Chondrocyte (in vitro differentiated cells): Measurements from ENCODE around the gene DTNBP1. TPM values are rescaled to one million over a fixed set of nuclear protein-coding genes. Genes with fewer than 3 reads are reported as not detected.
"Not testable (repeated sequence)": the region's sequence is repeated elsewhere in the genome, so short reads cannot be mapped to it uniquely, and the experiment has no call there.

ENCODE experiments used
- DNase-seq: peaks from one replicate; pipeline ENCODE4 v3.0.0; 2021; ENCODE audit warnings: mixed read lengths, low spot score
- H3K27ac Mint-ChIP-seq: one replicate; pipeline ENCODE4 v1.8.0; 2021; ENCODE audit warnings: mild to moderate bottlenecking, moderate library complexity, mixed read lengths; ENCODE audit not compliant: unreplicated experiment
- H3K27me3 Mint-ChIP-seq: 2 replicates; pipeline ENCODE4 v1.8.0; 2021; ENCODE audit warnings: low read depth, mixed read lengths
- H3K36me3 Mint-ChIP-seq: 2 replicates; pipeline ENCODE4 v1.8.0; 2021; ENCODE audit warnings: low read depth, mixed read lengths
- H3K4me1 Mint-ChIP-seq: 2 replicates; pipeline ENCODE4 v1.8.0; 2021; ENCODE audit warnings: low read depth, mild to moderate bottlenecking, mixed read lengths
- H3K4me3 Mint-ChIP-seq: one replicate; pipeline ENCODE4 v1.8.0; 2021; ENCODE audit warnings: mild to moderate bottlenecking, moderate library complexity, mixed read lengths; ENCODE audit not compliant: unreplicated experiment
- H3K9me3 Mint-ChIP-seq: 2 replicates; pipeline ENCODE4 v1.8.0; 2021; ENCODE audit warnings: low read depth, mixed read lengths
- CTCF ChIP-seq: fragments of 200-600 bp; sonication (generic); IDR thresholded peaks from 2 replicates; pipeline ENCODE4 v1.5.0; 2021; ENCODE audit warnings: antibody characterized with exemption, mild to moderate bottlenecking, moderate library complexity
- total RNA-seq: library from RNA; stranded (reverse); gene quantifications from 3 replicates; pipeline ENCODE4 v1.2.1, GENCODE V29; 2021

DTNBP1 gene
- total RNA-seq, 1 donor from 2014 or later = 18.0 TPM

GRCh38 chr6:15658181-15658744, 4.6 kb downstream of the DTNBP1 start:
- DNase-seq = no peak
- peaks cover 1% of the 10 kb centered on the region for H3K36me3 Mint-ChIP-seq
- no peak overlapping the region for H3K27ac Mint-ChIP-seq
- no peak overlapping the region for H3K4me3 Mint-ChIP-seq
- no peak for TF ChIP-seq CTCF
- H3K9me3 Mint-ChIP-seq = no peaks in the 10 kb centered on the region
- H3K4me1 Mint-ChIP-seq = peaks cover 21% of the 10 kb centered on the region
- H3K27me3 Mint-ChIP-seq = no peaks in the 10 kb centered on the region

- TF ChIP-seq CTCF = no peak
- Mint-ChIP-seq H3K36me3 (peaks cover 1% of the 10 kb centered on the region), H3K4me1 (peaks cover 19% of the 10 kb centered on the region), H3K9me3 (no peaks in the 10 kb centered on the region), H3K27ac (no peak overlapping the region), H3K4me3 (no peak overlapping the region), H3K27me3 (no peaks in the 10 kb centered on the region)
- no peak for DNase-seq
These were observed 5.5 kb downstream of the DTNBP1 start for GRCh38 chr6:15657290-15657689.

- no peak for TF ChIP-seq CTCF
- Mint-ChIP-seq H3K27ac (no peak overlapping the region), H3K4me3 (no peak overlapping the region), H3K36me3 (peaks cover 1% of the 10 kb centered on the region), H3K4me1 (peaks cover 14% of the 10 kb centered on the region), H3K27me3 (no peaks in the 10 kb centered on the region), H3K9me3 (no peaks in the 10 kb centered on the region)
- no peak for DNase-seq
These were observed 6.7 kb downstream of the DTNBP1 start for GRCh38 chr6:15656145-15656544.

- Mint-ChIP-seq H3K4me1 (peaks cover 14% of the 10 kb centered on the region), H3K27ac (peak overlapping the region; percentile 4), H3K4me3 (no peak overlapping the region), H3K9me3 (no peaks in the 10 kb centered on the region), H3K36me3 (peaks cover 2% of the 10 kb centered on the region), H3K27me3 (no peaks in the 10 kb centered on the region)
- no peak for DNase-seq
- no peak for TF ChIP-seq CTCF
These were observed 8.6 kb downstream of the DTNBP1 start for GRCh38 chr6:15654250-15654649.

GRCh38 chr6:15653581-15653980, 9.2 kb downstream of the DTNBP1 start:
- peaks cover 4% of the 10 kb centered on the region for H3K36me3 Mint-ChIP-seq

GRCh38 chr6:15650004-15650559, 12.7 kb downstream of the DTNBP1 start:
- not testable (repeated sequence) for DNase-seq, H3K27me3 Mint-ChIP-seq, H3K27ac Mint-ChIP-seq, H3K4me3 Mint-ChIP-seq
- peaks cover 23% of the 10 kb centered on the region for H3K9me3 Mint-ChIP-seq
- peaks cover 23% of the 10 kb centered on the region for H3K36me3 Mint-ChIP-seq
- H3K4me1 Mint-ChIP-seq = peaks cover 14% of the 10 kb centered on the region

More at GRCh38 chr6:15653581-15653980, 9.2 kb downstream of the DTNBP1 start:
- Mint-ChIP-seq H3K27ac (no peak overlapping the region), H3K4me1 (peaks cover 14% of the 10 kb centered on the region), H3K27me3 (no peaks in the 10 kb centered on the region), H3K4me3 (no peak overlapping the region), H3K9me3 (no peaks in the 10 kb centered on the region)
- no peak for DNase-seq
- TF ChIP-seq CTCF = no peak
